Measurements from ENCODE around the gene ETV7.

Gene ETV7

DNA sequence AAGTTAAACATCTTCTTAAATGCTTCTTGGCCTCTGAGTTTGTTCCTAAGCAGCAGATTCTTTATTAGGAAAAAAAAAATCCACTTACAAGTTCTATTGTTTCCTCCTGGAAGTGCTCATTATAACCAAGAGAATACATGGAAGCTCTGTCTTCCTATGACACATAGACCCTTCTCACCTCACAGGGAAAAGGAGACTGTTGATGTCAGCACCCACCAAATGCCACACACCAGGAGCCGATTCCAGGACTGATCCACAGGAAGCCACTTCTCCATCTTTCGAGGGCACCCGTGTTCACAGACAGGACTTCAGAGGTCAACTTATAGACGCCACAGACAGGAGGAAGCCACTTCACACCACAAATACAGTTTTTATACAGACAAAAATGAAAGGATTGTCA is 37.4 kb downstream of the ETV7 start:
- Histone ChIP-seq H4K91ac (ENCODE audit: low read length) (no peak overlapping the region), H2BK12ac (ENCODE audit: low read length in 2 of 2) (no peak overlapping the region), H3K27ac (ENCODE audit: low read length, poor library complexity, severe bottlenecking) (no peak overlapping the region), H3K14ac (ENCODE audit: low read length in 2 of 2) (no peak overlapping the region), H2BK5ac (ENCODE audit: low read depth, low read length, poor library complexity, severe bottlenecking) (no peak overlapping the region), H3K4me3 (ENCODE audit: insufficient read depth in 1 of 2, low read depth in 1 of 2, low read length in 2 of 2) (no peak overlapping the region), H3K4ac (ENCODE audit: low read depth in 1 of 2, low read length in 2 of 2) (no peak overlapping the region), H3K36me3 (ENCODE audit: control insufficient read depth in 1 of 2, insufficient read depth in 2 of 2, low read depth in 1 of 2, low read length in 2 of 2) (no peaks in the 10 kb centered on the region), H2BK120ac (ENCODE audit: low read depth, low read length) (no peak overlapping the region), H3K27me3 (ENCODE audit: control insufficient read depth in 1 of 2, insufficient read depth in 1 of 2, low read length in 2 of 2) (peaks cover 9 to 16% of the 10 kb centered on the region in 2 experiments), H2AFZ (ENCODE audit: low read depth, low read length) (no peak overlapping the region), H3K79me1 (replicated peaks; ENCODE audit: low read length, poor library complexity, severe bottlenecking) (no peaks in the 10 kb centered on the region), H3K23ac (ENCODE audit: low read length in 2 of 2) (no peak overlapping the region), H3K4me1 (ENCODE audit: control insufficient read depth, insufficient read depth, low read depth, low read length) (peaks cover 6% of the 10 kb centered on the region), H4K8ac (ENCODE audit: low read length) (no peak overlapping the region), H2AK5ac (ENCODE audit: low read length, severe bottlenecking) (no peak overlapping the region), H2BK15ac (ENCODE audit: low read depth, poor library complexity, severe bottlenecking) (no peak overlapping the region), H3K9ac (ENCODE audit: low read length) (no peak overlapping the region), H3K4me2 (ENCODE audit: low read length, poor library complexity, severe bottlenecking) (no peak overlapping the region), H3K9me3 (ENCODE audit: control insufficient read depth, low read length) (peaks cover 6% of the 10 kb centered on the region), H3K18ac (ENCODE audit: low read depth in 1 of 2, low read length in 2 of 2) (no peak overlapping the region)
- no peak for DNase-seq
- WGBS: 92% methylated on average over 2 of the region's 4 CpGs

GRCh38 chr6:36349240-36349639 is 38.2 kb downstream of the ETV7 start:
- H4K91ac ChIP-seq (ENCODE audit: low read length): no peak overlapping the region
- 93% methylated on average over 6 of the region's 6 CpGs for WGBS
- H2BK5ac ChIP-seq (ENCODE audit: low read depth, low read length, poor library complexity, severe bottlenecking): no peak overlapping the region
- no peak overlapping the region for H2AK5ac ChIP-seq (ENCODE audit: low read length, severe bottlenecking)
- no peak overlapping the region for H3K4ac ChIP-seq (ENCODE audit: low read depth in 1 of 2, low read length in 2 of 2)
- no peak overlapping the region for H3K18ac ChIP-seq (ENCODE audit: low read depth in 1 of 2, low read length in 2 of 2)
- no peaks in the 10 kb centered on the region for H3K36me3 ChIP-seq (ENCODE audit: control insufficient read depth in 1 of 2, insufficient read depth in 2 of 2, low read depth in 1 of 2, low read length in 2 of 2)
- no peak overlapping the region for H3K9ac ChIP-seq (ENCODE audit: low read length)
- no peak overlapping the region for H3K14ac ChIP-seq (ENCODE audit: low read length in 2 of 2)
- DNase-seq: no peak
- no peak overlapping the region for H2BK15ac ChIP-seq (ENCODE audit: low read depth, poor library complexity, severe bottlenecking)
- peaks cover 14 to 16% of the 10 kb centered on the region in 2 experiments for H3K27me3 ChIP-seq (ENCODE audit: control insufficient read depth in 1 of 2, insufficient read depth in 1 of 2, low read length in 2 of 2)
- H3K4me1 ChIP-seq (ENCODE audit: control insufficient read depth, insufficient read depth, low read depth, low read length): peaks cover 6% of the 10 kb centered on the region
- H2BK12ac ChIP-seq (ENCODE audit: low read length in 2 of 2): no peak overlapping the region
- H2AFZ ChIP-seq (ENCODE audit: low read depth, low read length): no peak overlapping the region
- H3K23ac ChIP-seq (ENCODE audit: low read length in 2 of 2): no peak overlapping the region
- H3K9me3 ChIP-seq (ENCODE audit: control insufficient read depth, low read length): peaks cover 6% of the 10 kb centered on the region
- no peak overlapping the region for H3K27ac ChIP-seq (ENCODE audit: low read length, poor library complexity, severe bottlenecking)
- no peak overlapping the region for H3K4me3 ChIP-seq (ENCODE audit: insufficient read depth in 1 of 2, low read depth in 1 of 2, low read length in 2 of 2)
- H2BK120ac ChIP-seq (ENCODE audit: low read depth, low read length): no peak overlapping the region
- H3K4me2 ChIP-seq (ENCODE audit: low read length, poor library complexity, severe bottlenecking): no peak overlapping the region
- H3K79me1 ChIP-seq (replicated peaks; ENCODE audit: low read length, poor library complexity, severe bottlenecking): no peaks in the 10 kb centered on the region
- H4K8ac ChIP-seq (ENCODE audit: low read length): no peak overlapping the region

- Histone ChIP-seq H3K9ac (ENCODE audit: low read length) (no peak overlapping the region), H2BK15ac (ENCODE audit: low read depth, poor library complexity, severe bottlenecking) (no peak overlapping the region), H3K4ac (ENCODE audit: low read depth in 1 of 2, low read length in 2 of 2) (no peak overlapping the region), H3K27ac (ENCODE audit: low read length, poor library complexity, severe bottlenecking) (no peak overlapping the region), H3K14ac (ENCODE audit: low read length in 2 of 2) (no peak overlapping the region), H2BK5ac (ENCODE audit: low read depth, low read length, poor library complexity, severe bottlenecking) (no peak overlapping the region), H3K4me3 (ENCODE audit: insufficient read depth in 1 of 2, low read depth in 1 of 2, low read length in 2 of 2) (no peak overlapping the region), H4K91ac (ENCODE audit: low read length) (no peak overlapping the region), H3K79me1 (replicated peaks; ENCODE audit: low read length, poor library complexity, severe bottlenecking) (no peaks in the 10 kb centered on the region), H2AFZ (ENCODE audit: low read depth, low read length) (no peak overlapping the region), H3K27me3 (ENCODE audit: control insufficient read depth in 1 of 2, insufficient read depth in 1 of 2, low read length in 2 of 2) (peaks cover 14 to 18% of the 10 kb centered on the region in 2 experiments), H2BK12ac (ENCODE audit: low read length in 2 of 2) (no peak overlapping the region), H4K8ac (ENCODE audit: low read length) (no peak overlapping the region), H3K4me1 (ENCODE audit: control insufficient read depth, insufficient read depth, low read depth, low read length) (peaks cover 6% of the 10 kb centered on the region), H3K23ac (ENCODE audit: low read length in 2 of 2) (no peak overlapping the region), H3K36me3 (ENCODE audit: control insufficient read depth in 1 of 2, insufficient read depth in 2 of 2, low read depth in 1 of 2, low read length in 2 of 2) (no peaks in the 10 kb centered on the region), H2AK5ac (ENCODE audit: low read length, severe bottlenecking) (no peak overlapping the region), H3K4me2 (ENCODE audit: low read length, poor library complexity, severe bottlenecking) (no peak overlapping the region), H2BK120ac (ENCODE audit: low read depth, low read length) (no peak overlapping the region), H3K9me3 (ENCODE audit: control insufficient read depth, low read length) (peaks cover 3% of the 10 kb centered on the region), H3K18ac (ENCODE audit: low read depth in 1 of 2, low read length in 2 of 2) (no peak overlapping the region)
- DNase-seq: no peak
- 78% methylated on average over 4 of the region's 4 CpGs for WGBS
These were observed 39.8 kb downstream of the ETV7 start for GRCh38 chr6:36347621-36348020.

DNA sequence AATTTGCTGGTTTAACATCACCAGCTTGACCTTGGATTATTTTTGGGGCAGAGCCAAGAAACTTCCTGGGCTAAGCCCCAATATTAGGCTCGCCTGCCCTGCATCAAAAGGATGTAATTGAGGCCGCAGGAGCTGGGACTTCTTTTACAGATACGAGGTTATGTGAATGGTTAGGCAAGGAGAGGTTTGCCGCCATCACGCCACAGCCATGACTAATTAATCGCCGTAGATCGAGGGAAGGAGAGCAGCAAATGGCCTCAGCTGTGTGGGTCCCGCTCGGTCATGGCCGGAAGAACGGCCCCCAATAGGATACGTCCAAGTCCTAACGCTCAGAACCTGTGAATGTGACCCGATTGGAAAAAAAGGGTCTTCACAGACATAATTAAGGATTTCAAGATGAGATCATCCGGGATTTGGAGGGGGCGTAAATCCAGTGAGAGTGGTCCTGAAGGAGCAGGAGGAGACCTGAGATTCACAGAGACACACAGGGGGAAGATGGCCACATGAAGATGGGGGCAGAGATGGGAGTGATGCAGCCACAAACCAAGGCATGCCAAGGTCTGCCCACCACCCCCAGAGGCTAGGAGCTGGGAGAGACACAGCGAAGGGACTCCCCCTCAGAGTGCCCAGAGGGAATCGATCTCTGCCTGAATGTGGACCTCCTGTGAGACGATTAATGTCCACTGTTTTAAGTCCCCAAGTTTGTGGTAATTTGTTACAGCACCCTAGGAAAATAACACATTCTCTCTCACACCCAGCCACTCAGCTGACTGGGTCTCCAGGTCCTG is 40.8 kb downstream of the ETV7 start:
- Histone ChIP-seq H3K4me3 (ENCODE audit: insufficient read depth in 1 of 2, low read depth in 1 of 2, low read length in 2 of 2) (no peak overlapping the region), H3K4me2 (ENCODE audit: low read length, poor library complexity, severe bottlenecking) (no peak overlapping the region), H3K18ac (ENCODE audit: low read depth in 1 of 2, low read length in 2 of 2) (no peak overlapping the region), H2AK5ac (ENCODE audit: low read length, severe bottlenecking) (no peak overlapping the region), H2BK12ac (ENCODE audit: low read length in 2 of 2) (no peak overlapping the region), H2BK120ac (ENCODE audit: low read depth, low read length) (no peak overlapping the region), H3K4me1 (ENCODE audit: control insufficient read depth, insufficient read depth, low read depth, low read length) (peaks cover 6% of the 10 kb centered on the region), H3K4ac (ENCODE audit: low read depth in 1 of 2, low read length in 2 of 2) (no peak overlapping the region), H4K8ac (ENCODE audit: low read length) (no peak overlapping the region), H2AFZ (ENCODE audit: low read depth, low read length) (no peak overlapping the region), H3K23ac (ENCODE audit: low read length in 2 of 2) (no peak overlapping the region), H3K9ac (ENCODE audit: low read length) (no peak overlapping the region), H3K14ac (ENCODE audit: low read length in 2 of 2) (no peak overlapping the region), H4K91ac (ENCODE audit: low read length) (no peak overlapping the region), H2BK5ac (ENCODE audit: low read depth, low read length, poor library complexity, severe bottlenecking) (no peak overlapping the region), H3K9me3 (ENCODE audit: control insufficient read depth, low read length) (no peaks in the 10 kb centered on the region), H3K27ac (ENCODE audit: low read length, poor library complexity, severe bottlenecking) (no peak overlapping the region), H3K79me1 (replicated peaks; ENCODE audit: low read length, poor library complexity, severe bottlenecking) (no peaks in the 10 kb centered on the region), H2BK15ac (ENCODE audit: low read depth, poor library complexity, severe bottlenecking) (no peak overlapping the region), H3K36me3 (ENCODE audit: control insufficient read depth in 1 of 2, insufficient read depth in 2 of 2, low read depth in 1 of 2, low read length in 2 of 2) (no peaks in the 10 kb centered on the region), H3K27me3 (ENCODE audit: control insufficient read depth in 1 of 2, insufficient read depth in 1 of 2, low read length in 2 of 2) (peaks cover 17 to 27% of the 10 kb centered on the region in 2 experiments)
- DNase-seq: no peak
- 95% methylated on average over 20 of the region's 20 CpGs for WGBS
